Fibroblast of peridontal ligament (primary cell): ENCODE results near the gene KLHL21.

Experiments used
- DNase-seq: peaks from one replicate; pipeline ENCODE4 v3.0.0-alpha.2; 2010; ENCODE audit errors: extremely low read depth

Gene KLHL21

GRCh38 chr1:6624710-6625583, 22.3 kb upstream of the KLHL21 start, which contains the start of gene THAP3:
TSS of gene THAP3 (plus strand) at chr1:6624868. CDS start at chr1:6625219, 351 bp downstream.
- peak; percentile 86 for DNase-seq

GRCh38 chr1:6623269-6623965, 20.7 kb upstream of the KLHL21 start:
- DNase-seq, result no peak

- no peak for DNase-seq
Measured at GRCh38 chr1:6622396-6623152, 19.9 kb upstream of the KLHL21 start.

- no peak for DNase-seq
Measured at GRCh38 chr1:6621429-6622391, 19.0 kb upstream of the KLHL21 start.

GRCh38 chr1:6619045-6619444, 16.4 kb upstream of the KLHL21 start:
- no peak for DNase-seq

- DNase-seq, result peak; percentile 12
Measured at GRCh38 chr1:6614929-6615785, 12.5 kb upstream of the KLHL21 start.

- no peak for DNase-seq
Measured at GRCh38 chr1:6614019-6614928, 11.6 kb upstream of the KLHL21 start.

- DNase-seq, result peak; percentile 98
Measured at GRCh38 chr1:6613361-6614018, 10.8 kb upstream of the KLHL21 start, which contains the start of gene PHF13. TSS of gene PHF13 (plus strand) at chr1:6613731. CDS start at chr1:6614067, 336 bp downstream.

- DNase-seq, result peak; percentile 36
Measured at GRCh38 chr1:6612641-6613360, 10.1 kb upstream of the KLHL21 start.

GRCh38 chr1:6603915-6604558, 1.4 kb upstream of the KLHL21 start:
- DNase-seq, result peak; percentile 95

GRCh38 chr1:6603238-6603914, 707 bp upstream of the KLHL21 start:
- DNase-seq, result peak; percentile 85

- peak; percentile 40 for DNase-seq
Measured at GRCh38 chr1:6601923-6602668, 573 bp downstream of the KLHL21 start.

GRCh38 chr1:6601049-6601922, 1.4 kb downstream of the KLHL21 start:
- peak; percentile 94 for DNase-seq

GRCh38 chr1:6600410-6601048, 2.1 kb downstream of the KLHL21 start:
- no peak for DNase-seq
